Skeletal muscle satellite cell (primary cell): Measurements from ENCODE around the gene ARL4D.
"Not testable (repeated sequence)": the region's sequence is repeated elsewhere in the genome, so short reads cannot be mapped to it uniquely, and the experiment has no call there.

Source experiments
- H3K27me3 ChIP-seq: 2 replicates; pipeline ENCODE4 v1.7.0; 2013; ENCODE audit warnings: low read length; ENCODE audit not compliant: control insufficient read depth, insufficient read depth
- H3K36me3 ChIP-seq: 2 replicates; pipeline ENCODE4 v1.7.0; 2013; ENCODE audit warnings: mild to moderate bottlenecking, control low read depth, low read length; ENCODE audit not compliant: insufficient read depth
- H3K4me1 ChIP-seq: 2 replicates; pipeline ENCODE4 v1.7.0; 2013; ENCODE audit warnings: low read length; ENCODE audit not compliant: control insufficient read depth, insufficient read depth
- H3K4me2 ChIP-seq: 2 replicates; pipeline ENCODE4 v1.7.0; 2013; ENCODE audit warnings: mild to moderate bottlenecking, low read length
- H3K4me3 ChIP-seq: 2 replicates; pipeline ENCODE4 v1.7.0; 2013; ENCODE audit warnings: low read length
- H3K9ac ChIP-seq: 2 replicates; pipeline ENCODE4 v1.7.0; 2013; ENCODE audit warnings: mild to moderate bottlenecking, low read depth, low read length, moderate library complexity
- H3K9me3 ChIP-seq: replicated peaks from 2 replicates; pipeline ENCODE4 v1.7.0; 2013; ENCODE audit warnings: mild to moderate bottlenecking, control low read depth, low read length

The ARL4D gene

DNA sequence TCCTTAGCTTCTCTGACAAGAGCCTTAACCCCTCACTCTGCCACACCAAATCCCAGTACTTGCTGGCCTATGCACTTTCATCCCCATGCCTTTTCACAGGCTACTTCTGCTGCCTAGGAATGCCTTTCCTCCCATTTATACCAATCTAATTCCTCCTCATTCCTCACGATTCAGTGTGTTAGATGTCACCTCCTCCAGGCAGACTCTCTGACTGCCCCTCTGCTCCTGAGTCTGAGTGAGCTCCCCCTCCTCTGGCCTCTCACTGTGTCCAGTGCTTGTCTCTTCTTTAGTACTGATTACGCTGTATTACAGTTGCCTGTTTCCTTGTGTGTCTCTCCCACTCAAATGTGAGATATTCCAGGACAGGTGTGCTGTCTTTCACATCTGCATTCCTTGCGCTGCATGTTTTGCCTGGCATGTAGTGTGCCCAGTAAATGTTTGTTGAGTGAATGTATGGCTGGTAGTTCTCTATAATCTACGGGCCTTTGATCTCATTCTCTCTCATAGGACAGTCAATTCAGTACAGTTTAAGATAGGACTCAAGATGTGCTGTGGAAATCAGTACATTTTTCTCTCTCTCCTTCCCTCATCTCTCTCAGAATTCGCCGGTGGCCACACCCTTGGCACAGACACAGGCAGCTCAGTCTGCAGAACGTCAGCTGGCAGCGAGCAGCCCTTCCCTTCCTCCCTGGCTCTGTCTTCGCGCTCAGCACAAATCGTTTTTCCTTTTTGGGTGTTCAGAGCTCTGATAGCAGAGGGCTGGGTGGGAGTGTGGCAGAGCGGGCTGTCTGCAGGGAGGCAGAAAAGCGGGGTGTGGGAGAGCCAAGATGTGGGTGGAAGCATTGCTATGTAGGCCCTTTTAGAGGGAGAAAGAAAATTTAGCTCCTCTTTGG, 18.5 kb downstream of the ARL4D start:
- H3K4me1 ChIP-seq = peaks cover 30% of the 10 kb centered on the region
- peak overlapping the region; percentile 64 for H3K9ac ChIP-seq
- no peaks in the 10 kb centered on the region for H3K36me3 ChIP-seq
- H3K27me3 ChIP-seq = no peaks in the 10 kb centered on the region
- H3K4me3 ChIP-seq = peak overlapping the region; percentile 32
- H3K9me3 ChIP-seq = no peaks in the 10 kb centered on the region
- peak overlapping the region; percentile 68 for H3K4me2 ChIP-seq

DNA sequence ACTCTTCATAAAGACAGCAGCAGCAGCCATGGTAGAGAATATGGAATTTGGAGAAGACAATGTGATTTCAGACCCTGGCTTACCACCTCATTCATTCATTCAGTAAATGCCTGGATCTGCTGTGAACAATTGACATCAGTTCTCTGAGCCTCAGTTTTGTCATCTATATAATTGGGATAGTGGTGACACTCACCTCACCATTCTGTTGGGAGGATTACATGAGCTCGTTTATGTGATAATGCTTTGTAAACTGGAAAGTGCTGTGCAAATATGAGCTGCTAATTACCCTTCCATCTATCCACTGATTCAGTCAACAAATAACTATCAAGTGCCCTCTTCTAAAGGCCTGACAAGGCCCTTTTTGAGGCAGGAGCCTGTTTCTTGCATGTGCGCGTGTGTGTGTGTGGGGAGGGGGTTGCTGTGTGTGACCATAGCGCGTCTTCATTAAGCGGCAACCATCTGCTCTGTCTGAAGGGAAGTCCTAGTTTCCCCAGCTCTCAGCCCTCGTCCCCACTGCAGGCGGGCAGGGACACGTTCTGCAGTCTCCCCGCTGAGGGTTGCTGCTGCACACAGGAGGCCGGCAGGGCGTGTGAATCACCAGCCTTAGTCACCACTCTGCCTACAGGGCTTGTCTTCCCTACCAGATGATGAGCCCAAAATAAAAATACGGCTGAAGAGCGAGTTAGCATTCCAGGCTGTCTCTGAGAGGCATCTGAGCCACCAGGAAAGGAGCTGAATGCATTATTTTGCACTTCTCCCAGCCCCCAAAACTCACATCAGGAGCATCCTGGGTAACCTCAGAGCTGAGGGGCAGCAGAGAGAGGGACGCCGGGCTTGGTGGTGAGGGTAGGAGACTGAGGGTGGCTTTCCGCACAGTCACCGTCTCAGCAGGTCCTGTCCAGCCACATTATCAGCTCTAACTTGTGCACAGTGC, 19.9 kb downstream of the ARL4D start:
- Histone ChIP-seq H3K4me1 (peaks cover 30% of the 10 kb centered on the region), H3K27me3 (peaks cover 1% of the 10 kb centered on the region), H3K4me2 (peak overlapping the region; percentile 71), H3K9me3 (no peaks in the 10 kb centered on the region), H3K36me3 (no peaks in the 10 kb centered on the region), H3K9ac (peak overlapping the region; percentile 64), H3K4me3 (peak overlapping the region; percentile 6)

DNA sequence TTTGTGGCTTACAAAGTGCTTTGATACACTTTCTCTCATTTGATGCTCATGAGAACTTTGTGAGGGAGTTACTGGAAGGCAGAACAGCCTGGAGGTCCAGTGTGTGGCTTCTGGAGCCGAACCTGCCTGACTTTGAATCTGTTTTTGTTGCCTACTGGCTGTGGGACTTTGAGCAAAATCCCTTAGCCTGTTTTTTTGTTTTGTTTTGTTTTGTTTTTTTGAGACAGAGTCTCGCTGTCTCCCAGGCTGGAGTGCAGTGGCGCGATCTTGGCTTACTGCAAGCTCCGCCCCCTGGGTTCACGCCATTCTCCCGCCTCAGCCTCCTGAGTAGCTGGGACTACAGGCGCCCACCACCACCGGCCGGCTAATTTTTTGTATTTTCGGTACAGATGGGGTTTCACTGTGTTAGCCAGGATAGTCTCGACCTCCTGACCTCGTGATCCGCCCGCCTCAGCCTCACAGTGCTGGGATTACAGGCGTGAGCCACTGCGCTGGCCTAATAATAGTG, 20.6 kb downstream of the ARL4D start:
- H3K27me3 ChIP-seq, H3K4me3 ChIP-seq, H3K9me3 ChIP-seq, H3K36me3 ChIP-seq: not testable (repeated sequence)
- Histone ChIP-seq H3K9ac (peak overlapping the region; percentile 31), H3K4me2 (peak overlapping the region; percentile 71), H3K4me1 (peaks cover 30% of the 10 kb centered on the region)

DNA sequence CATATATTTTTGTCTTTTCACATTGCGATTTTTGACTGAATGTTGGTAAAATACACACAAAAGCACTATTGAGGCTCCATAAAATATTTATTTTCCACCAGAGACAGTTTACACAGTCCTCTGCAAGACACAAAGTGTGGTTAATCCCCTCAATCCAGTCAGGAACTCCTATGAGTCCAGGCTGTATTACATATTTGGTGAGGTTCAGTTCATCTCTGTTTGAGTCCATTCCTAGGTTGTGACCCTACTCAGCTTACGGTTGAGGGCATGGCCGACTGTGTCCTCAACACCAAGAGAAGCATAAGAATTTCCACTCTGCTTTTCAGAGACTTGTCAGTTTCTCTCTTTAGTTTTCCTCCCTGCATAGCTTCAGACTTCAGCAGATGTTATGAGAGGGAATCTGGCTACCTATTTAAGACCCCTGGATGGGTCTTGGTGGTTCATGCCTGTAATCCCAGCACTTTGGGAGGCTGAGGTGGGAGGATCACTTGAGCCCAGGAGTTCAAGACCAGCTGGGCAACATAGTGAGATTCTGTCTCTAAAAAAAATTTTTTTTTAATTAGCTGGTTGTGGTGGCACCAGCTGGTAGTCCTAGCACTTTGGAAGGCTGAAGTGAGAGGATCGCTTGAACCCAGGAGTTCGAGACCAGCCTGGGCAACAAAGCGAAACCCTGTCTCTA, 25.1 kb downstream of the ARL4D start:
- Histone ChIP-seq H3K27me3 (peaks cover 19% of the 10 kb centered on the region), H3K36me3 (no peaks in the 10 kb centered on the region), H3K9ac (no peak overlapping the region), H3K4me2 (no peak overlapping the region), H3K9me3 (no peaks in the 10 kb centered on the region), H3K4me3 (no peak overlapping the region), H3K4me1 (peaks cover 9% of the 10 kb centered on the region)

DNA sequence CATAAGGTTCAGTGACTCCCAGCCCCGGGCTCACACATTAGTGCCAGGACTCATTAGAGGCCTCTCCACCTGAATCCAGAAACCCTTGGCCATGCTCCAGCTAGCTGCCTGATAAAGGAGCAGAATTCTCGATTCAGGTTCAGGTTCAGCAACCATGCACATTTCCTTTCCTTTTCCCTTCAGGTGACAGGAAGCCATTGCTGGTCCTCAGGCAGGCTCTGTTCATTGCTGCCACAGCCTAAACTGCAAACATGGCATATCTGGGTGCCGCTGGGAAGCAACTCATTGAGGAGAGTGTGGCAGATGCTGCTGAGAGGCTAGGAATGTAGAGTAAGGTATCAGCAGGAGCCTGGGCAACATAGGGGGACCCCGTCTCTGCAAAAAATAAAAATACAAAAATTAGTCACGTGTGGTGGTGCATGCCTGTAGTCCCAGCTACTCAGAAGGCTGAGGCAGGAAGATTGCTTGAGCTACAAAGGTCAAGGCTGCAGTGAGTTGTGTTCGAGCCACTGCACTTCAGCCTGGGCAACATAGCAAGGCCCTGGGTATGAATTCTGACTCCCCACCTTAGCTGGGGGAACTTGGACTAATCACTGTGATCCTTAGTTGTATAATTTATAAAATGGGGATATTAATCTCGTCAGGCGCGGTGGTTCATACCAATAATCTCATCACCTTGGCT, 28.7 kb downstream of the ARL4D start:
- Histone ChIP-seq H3K4me3 (no peak overlapping the region), H3K4me1 (peaks cover 22% of the 10 kb centered on the region), H3K9me3 (no peaks in the 10 kb centered on the region), H3K27me3 (peaks cover 19% of the 10 kb centered on the region), H3K4me2 (no peak overlapping the region), H3K36me3 (no peaks in the 10 kb centered on the region), H3K9ac (no peak overlapping the region)

DNA sequence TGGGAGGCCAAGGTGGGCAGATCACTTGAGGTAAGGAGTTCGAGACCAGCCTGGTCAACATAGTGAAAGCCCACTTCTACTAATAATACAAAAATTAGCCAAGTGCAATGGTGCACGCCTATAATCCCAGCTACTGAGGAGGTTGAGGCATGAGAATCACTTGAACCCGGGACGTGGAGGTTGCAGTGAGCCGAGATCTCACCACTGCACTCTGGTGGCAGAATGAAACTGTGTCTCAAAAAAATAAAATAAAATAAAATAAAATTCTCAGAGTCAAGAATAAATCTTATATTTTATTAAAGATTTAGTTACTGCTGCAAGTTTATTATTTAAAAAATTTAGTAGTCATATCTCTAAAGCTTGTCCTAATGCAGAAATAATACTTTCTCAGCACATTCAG, 29.7 kb downstream of the ARL4D start:
- Histone ChIP-seq H3K9ac (no peak overlapping the region), H3K4me1 (peaks cover 22% of the 10 kb centered on the region)

DNA sequence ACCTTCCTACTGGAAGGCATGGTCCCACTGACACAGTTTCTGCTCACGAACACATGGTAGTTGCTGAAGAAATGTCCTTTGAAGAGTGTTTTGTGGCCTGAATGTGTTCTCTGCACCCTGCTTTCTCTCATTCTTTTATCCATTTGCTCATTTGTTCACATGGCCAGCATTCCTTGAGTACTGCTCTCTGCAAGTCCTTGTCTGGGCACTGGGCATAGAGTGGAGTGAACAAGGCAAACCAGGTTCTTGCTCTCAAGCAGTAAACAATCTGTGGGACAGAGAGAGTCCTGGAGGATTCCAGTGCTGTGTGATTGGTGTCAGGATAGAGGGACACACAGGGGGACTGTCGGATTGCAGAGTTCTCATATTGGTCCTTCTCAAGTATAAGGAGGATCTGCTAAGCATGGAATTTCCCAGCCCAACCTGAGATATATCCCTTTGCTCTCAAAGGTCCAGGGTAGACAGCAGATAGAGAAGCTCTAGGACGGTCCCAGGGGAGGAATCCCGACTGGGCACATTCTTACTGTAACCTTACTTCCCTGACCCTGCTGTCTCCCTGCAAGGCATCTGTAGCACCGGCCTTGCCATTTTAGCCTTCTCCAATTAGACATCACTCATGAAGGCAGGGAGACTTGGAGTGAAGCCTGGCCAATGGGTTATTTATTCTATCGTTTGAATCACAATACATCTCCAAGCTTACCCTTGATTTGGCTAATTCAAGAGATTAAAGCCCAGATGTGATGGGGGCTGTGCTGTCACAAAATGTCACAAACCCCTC, 32.3 kb downstream of the ARL4D start:
- Histone ChIP-seq H3K27me3 (peaks cover 1% of the 10 kb centered on the region), H3K4me2 (peak overlapping the region; percentile 28), H3K4me1 (peaks cover 22% of the 10 kb centered on the region), H3K4me3 (no peak overlapping the region), H3K9ac (no peak overlapping the region), H3K9me3 (no peaks in the 10 kb centered on the region), H3K36me3 (no peaks in the 10 kb centered on the region)

More for the DNA sequence above, 29.7 kb downstream of the ARL4D start:
- Histone ChIP-seq H3K4me3 (no peak overlapping the region), H3K27me3 (peaks cover 19% of the 10 kb centered on the region), H3K9me3 (no peaks in the 10 kb centered on the region), H3K36me3 (no peaks in the 10 kb centered on the region), H3K4me2 (no peak overlapping the region)

DNA sequence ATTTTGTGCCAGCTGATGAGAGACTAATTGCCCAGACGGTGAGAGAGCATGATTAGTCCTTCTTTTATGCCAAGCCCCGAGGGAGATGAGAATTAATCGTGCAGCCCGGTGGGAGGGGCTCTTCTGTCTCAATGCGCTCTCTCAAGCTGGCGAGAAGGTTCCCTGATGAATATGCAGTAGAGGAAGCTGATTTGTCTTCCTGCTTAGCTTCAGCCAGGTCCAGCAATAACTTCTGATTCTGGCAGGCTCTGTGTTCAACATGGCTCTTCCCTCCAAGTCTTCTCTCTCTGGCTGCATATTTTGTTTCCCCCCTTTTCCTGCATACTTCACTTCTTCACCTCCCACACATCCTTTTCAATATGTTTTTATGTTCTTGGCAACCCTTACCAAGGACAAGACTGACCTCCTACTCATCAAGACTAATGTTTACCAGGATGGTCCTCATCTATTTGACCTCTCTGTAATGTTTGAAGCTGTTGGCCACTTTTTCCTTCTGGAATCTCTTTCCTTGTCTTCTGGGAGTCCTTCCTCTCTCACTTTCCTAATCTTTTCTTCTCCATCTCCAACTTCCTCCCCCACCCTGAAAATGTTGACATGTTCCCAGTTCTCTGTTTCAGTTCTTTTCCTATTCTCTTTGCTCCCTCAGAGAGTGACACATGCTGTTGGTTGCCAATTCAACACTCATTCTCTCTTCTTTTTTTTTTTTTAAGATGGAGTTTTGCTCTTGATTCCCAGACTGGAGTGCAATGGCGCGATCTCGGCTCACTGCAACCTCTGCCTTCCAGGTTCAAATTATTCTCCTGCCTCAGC, 33.1 kb downstream of the ARL4D start:
- Histone ChIP-seq H3K9ac (no peak overlapping the region), H3K4me3 (peak overlapping the region; percentile 7), H3K36me3 (no peaks in the 10 kb centered on the region), H3K4me2 (peak overlapping the region; percentile 28), H3K9me3 (no peaks in the 10 kb centered on the region), H3K4me1 (peaks cover 22% of the 10 kb centered on the region), H3K27me3 (no peaks in the 10 kb centered on the region)

DNA sequence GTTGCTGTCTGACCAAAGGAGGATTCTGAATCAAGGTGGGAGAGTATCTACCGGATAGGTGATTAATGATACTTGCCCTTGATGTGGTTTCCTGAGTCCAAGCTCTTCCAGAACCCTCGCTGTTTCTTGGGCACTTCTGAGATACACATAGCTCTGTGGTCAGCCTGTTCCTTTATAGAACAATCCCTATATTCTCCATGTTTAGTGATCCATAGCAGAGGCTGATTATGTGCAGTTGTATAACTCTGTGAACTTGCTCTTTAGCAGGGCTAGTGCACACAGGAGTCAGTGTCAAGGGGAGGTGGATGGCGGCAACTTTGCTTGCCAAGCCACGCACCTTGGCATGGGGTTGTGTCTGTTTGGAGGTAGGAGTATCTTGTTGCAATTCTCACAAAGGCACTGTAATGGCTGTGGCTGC, 36.1 kb downstream of the ARL4D start:
- H3K4me1 ChIP-seq = peaks cover 17% of the 10 kb centered on the region
- no peak overlapping the region for H3K9ac ChIP-seq

More for the DNA sequence above, 36.1 kb downstream of the ARL4D start:
- no peak overlapping the region for H3K4me3 ChIP-seq
- no peaks in the 10 kb centered on the region for H3K36me3 ChIP-seq
- H3K9me3 ChIP-seq = no peaks in the 10 kb centered on the region
- no peak overlapping the region for H3K4me2 ChIP-seq
- H3K27me3 ChIP-seq = no peaks in the 10 kb centered on the region
